Muscle layer of duodenum (tissue), 2 donors: ENCODE measurements around the gene FARP1.

Experiments
- H3K27ac ChIP-seq: one replicate; pipeline ENCODE4 v1.7.0; 2013; ENCODE audit warnings: mild to moderate bottlenecking, low read length
- H3K27me3 ChIP-seq: one replicate; pipeline ENCODE4 v1.7.0; 2013; ENCODE audit warnings: low read depth, mild to moderate bottlenecking, control low read depth, low read length
- H3K36me3 ChIP-seq, 2 donors: one replicate each; pipeline ENCODE4 v1.7.0; 2013; ENCODE audit warnings: low read length in 2 of 2, control low read depth in 1 of 2, mild to moderate bottlenecking in 1 of 2; ENCODE audit not compliant: insufficient read depth in 2 of 2, control insufficient read depth in 1 of 2
- H3K4me1 ChIP-seq, 2 donors: one replicate each; pipeline ENCODE4 v1.7.0; 2013; ENCODE audit warnings: low read length in 2 of 2, mild to moderate bottlenecking in 2 of 2, control low read depth in 1 of 2, moderate library complexity in 1 of 2; ENCODE audit not compliant: insufficient read depth in 2 of 2, control insufficient read depth in 1 of 2
- H3K4me3 ChIP-seq, 2 donors: one replicate each; pipeline ENCODE4 v1.7.0; 2013; ENCODE audit warnings: low read length in 2 of 2, low read depth in 1 of 2, mild to moderate bottlenecking in 1 of 2
- H3K9me3 ChIP-seq, 2 donors: one replicate each; pipeline ENCODE4 v1.7.0; 2013; ENCODE audit warnings: low read length in 2 of 2, control low read depth in 1 of 2, mild to moderate bottlenecking in 1 of 2; ENCODE audit not compliant: control insufficient read depth in 1 of 2
- donor health status: healthy.

FARP1 gene

DNA sequence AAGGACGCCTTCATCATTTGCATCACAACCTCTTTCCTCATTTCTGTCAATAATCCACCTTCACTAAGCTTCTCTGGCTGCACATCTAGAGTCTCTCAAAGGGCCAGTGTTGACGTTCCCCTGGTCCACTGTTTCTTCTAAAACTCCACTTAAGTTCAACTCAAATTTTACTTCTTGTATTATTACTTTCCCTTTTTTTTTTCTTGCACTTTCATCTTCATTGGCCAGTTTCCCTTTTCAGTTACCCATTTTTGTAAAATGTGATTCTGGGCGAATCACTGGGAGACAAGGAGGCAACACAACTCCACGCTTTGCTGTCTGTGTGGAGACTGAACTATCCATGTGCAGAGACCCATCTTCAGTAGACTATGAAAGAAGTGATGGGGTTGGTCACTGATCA is 162.8 kb downstream of the FARP1 start:
- Histone ChIP-seq H3K9me3 (no peaks in the 10 kb centered on the region), H3K4me1 (peaks cover 8 to 14% of the 10 kb centered on the region in 2 donors), H3K4me3 (no peak overlapping the region), H3K27me3 (no peaks in the 10 kb centered on the region), H3K27ac (no peak overlapping the region), H3K36me3 (no peaks in the 10 kb centered on the region)

DNA sequence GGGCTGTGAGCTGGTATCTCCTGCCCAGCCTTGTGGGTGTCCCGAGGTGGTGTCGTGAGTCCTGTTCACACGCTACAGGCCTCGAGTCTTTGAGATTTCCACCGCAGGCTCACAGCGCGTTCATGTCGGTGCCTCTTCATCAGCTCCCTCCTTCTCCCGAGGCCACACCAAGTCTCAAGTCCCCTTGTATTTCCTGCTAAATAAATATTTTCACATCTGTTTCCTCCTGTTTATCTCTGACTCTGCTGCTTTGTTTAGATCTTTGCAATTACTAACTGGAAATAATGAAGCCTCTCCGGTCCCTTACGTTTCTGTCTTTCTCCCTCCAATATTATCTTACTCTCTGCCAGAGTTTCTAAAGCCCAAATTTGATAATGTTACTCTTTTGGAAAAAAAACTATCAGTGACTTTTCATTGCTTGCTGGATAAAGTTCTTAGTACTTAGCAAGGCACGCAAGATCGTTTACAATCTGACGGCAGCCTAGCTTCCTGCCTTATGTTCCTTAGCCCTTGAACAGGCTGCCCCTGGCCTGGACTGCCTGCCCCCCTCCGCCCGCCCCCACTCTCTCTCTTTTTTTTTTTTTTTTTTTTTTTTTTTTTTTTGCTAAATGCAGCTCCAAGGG is 164.7 kb downstream of the FARP1 start:
- Histone ChIP-seq H3K4me3 (no peak overlapping the region), H3K36me3 (no peaks in the 10 kb centered on the region), H3K4me1 (peaks cover 3 to 10% of the 10 kb centered on the region in 2 donors), H3K9me3 (no peaks in the 10 kb centered on the region), H3K27me3 (no peaks in the 10 kb centered on the region), H3K27ac (peak overlapping the region; percentile 41)

DNA sequence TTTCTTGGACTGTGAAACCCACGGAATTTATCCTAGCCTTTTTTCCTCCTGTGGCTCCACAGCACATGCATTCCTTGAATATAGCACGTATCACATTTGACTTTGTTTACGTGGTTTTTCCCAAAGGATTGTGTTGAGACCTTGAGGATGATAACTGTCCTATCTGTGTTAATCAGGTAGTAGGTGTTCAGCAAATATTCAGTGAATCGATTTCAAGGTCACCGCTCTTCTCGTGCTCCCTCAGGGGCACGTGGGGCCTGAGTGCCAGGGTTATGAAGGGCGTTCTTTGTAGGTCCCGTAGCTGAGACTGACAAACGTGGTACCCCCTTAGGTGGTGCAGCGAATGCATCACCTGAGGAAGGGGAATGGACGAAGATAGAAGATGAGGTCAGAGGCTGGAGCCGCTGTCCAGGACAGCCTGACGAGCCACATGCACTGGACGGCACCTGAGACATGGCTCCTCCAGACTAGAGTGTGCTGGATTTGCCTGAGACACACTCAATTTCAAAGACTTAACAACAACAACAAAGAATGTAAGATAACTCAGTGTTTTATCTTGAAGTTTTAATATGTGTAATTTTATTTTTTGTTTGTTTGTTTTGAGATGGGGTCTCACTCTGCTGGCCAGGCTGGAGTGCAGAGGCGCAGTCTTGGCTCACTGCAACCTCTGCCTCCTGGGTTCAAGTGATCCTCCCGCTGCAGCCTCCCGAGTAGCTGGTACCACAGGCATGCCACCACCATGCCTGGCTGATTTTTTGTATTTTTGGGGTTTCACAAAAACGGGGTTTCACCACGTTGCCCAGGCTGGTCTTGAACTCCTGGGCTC is 165.4 kb downstream of the FARP1 start:
- H3K36me3 ChIP-seq = no peaks in the 10 kb centered on the region
- no peaks in the 10 kb centered on the region for H3K27me3 ChIP-seq
- H3K27ac ChIP-seq = peak overlapping the region; percentile 19
- no peak overlapping the region for H3K4me3 ChIP-seq
- H3K9me3 ChIP-seq = no peaks in the 10 kb centered on the region
- peaks cover 3 to 10% of the 10 kb centered on the region in 2 donors for H3K4me1 ChIP-seq

DNA sequence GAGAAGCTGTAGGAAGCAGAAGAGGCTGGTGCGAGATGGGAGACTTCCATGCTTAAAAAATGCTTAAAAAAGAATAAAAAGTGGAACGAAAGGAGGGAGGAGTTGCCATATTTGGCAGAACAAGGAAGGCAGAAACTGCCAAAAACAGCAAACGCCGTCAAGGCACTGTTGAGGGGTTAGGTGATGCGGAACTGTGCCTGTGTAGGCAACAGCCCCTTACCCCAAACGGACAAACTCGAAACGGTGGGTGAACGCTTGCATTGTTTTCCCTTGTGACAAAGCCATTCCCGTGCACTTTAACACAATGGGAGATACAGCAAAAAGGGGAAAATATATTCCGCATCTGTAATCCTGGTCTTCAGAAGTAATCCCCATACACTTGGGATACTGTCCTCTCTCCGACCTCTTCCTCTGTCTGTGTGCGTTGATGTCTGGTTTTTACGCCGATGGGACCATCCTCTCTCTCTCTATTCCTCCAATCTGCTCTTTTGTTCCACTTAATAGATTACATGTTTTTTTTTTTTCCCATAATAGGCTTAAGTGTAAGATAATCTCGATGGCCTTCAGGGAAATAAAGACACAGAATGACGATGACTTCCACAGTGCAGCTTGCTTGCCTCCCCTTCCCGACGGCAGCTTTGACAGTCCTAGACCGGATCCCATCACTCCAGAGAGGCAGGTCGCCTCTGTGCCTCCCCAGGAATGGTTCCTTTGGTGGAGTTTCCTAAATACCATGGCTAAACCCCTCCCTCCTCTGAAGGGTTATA is 166.9 kb downstream of the FARP1 start:
- Histone ChIP-seq H3K4me1 (peaks cover 3 to 10% of the 10 kb centered on the region in 2 donors), H3K9me3 (no peaks in the 10 kb centered on the region), H3K4me3 (no peak overlapping the region), H3K27me3 (no peaks in the 10 kb centered on the region), H3K36me3 (no peaks in the 10 kb centered on the region), H3K27ac (no peak overlapping the region)

DNA sequence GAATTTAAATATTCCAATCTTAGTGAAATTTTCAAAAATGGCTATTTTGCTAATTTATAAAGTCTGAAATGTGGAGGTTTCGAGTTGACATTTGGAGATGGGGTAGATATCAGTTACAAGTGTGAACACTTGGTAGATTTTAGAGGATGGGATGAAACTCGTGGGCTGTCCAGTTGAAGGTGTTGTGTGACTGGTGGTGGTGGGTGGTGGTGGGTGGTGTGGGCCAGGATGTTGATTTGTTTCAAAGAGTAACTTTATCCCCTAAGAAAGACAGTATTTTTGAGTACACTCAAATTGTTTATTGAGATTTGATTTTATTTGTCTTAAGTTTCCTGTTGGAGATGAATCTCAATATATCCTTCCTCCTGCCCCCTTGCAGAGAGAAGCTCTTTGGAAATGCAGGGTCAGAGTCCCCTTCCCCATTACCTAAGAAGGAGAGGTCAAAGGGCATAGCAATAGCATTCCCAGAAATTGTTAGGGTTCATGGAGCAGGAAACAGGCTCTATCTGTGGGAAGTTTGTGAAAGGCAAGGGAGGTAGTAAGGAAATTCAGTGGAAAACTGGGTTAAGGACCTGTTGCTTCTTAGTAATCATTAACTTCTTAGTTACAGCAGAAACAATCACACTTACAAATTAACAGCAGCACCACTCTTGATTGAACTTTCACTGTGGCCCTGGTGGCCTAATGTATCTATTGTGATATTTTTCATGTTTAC is 167.7 kb downstream of the FARP1 start:
- Histone ChIP-seq H3K36me3 (no peaks in the 10 kb centered on the region), H3K27me3 (no peaks in the 10 kb centered on the region), H3K27ac (no peak overlapping the region), H3K9me3 (no peaks in the 10 kb centered on the region), H3K4me1 (peaks cover 3 to 10% of the 10 kb centered on the region in 2 donors), H3K4me3 (no peak overlapping the region)

DNA sequence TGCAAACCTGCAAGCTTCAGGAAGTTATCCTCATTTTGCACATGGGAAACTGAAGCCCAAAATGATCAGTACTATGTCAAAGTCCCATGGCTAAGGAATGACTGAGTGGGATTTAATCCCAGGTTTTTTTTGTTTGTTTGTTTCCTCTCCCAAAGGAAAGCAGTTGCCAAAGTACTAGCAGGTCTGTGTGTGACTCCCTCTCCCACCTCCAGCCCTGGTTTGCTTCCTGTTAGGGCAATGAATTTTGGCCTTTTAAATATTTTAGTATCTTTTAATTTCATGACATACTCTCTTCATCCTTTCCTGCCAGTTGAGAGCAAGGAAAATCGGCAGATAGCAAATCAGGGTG is 168.3 kb downstream of the FARP1 start:
- Histone ChIP-seq H3K27ac (no peak overlapping the region), H3K4me1 (peaks cover 3 to 10% of the 10 kb centered on the region in 2 donors), H3K9me3 (no peaks in the 10 kb centered on the region)

DNA sequence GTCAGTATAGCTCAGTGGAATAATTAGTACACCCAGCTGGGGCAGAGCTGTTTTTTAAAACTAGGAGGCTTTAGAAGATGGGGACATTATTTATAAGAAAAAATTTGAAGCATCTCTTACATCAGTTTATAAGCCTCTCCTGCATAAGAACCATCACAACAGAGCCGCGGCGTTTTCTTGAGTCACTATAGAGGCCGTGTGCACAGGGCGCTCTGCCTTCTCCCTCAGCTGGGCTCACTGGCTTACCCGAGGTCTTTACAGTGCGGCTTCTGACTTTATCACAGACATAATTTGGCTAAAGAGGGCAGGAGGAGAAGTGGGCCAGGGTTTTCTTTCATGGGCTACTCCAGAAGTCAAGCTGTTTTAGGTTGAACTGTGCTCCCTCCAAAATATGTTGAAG is 169.7 kb downstream of the FARP1 start:
- H3K4me1 ChIP-seq = peaks cover 3 to 7% of the 10 kb centered on the region in 2 donors
- no peaks in the 10 kb centered on the region for H3K36me3 ChIP-seq
- H3K27me3 ChIP-seq = no peaks in the 10 kb centered on the region
- no peaks in the 10 kb centered on the region for H3K9me3 ChIP-seq
- no peak overlapping the region for H3K27ac ChIP-seq
- H3K4me3 ChIP-seq = no peak overlapping the region

More for the DNA sequence above, 168.3 kb downstream of the FARP1 start:
- no peaks in the 10 kb centered on the region for H3K36me3 ChIP-seq
- H3K4me3 ChIP-seq = no peak overlapping the region
- no peaks in the 10 kb centered on the region for H3K27me3 ChIP-seq

DNA sequence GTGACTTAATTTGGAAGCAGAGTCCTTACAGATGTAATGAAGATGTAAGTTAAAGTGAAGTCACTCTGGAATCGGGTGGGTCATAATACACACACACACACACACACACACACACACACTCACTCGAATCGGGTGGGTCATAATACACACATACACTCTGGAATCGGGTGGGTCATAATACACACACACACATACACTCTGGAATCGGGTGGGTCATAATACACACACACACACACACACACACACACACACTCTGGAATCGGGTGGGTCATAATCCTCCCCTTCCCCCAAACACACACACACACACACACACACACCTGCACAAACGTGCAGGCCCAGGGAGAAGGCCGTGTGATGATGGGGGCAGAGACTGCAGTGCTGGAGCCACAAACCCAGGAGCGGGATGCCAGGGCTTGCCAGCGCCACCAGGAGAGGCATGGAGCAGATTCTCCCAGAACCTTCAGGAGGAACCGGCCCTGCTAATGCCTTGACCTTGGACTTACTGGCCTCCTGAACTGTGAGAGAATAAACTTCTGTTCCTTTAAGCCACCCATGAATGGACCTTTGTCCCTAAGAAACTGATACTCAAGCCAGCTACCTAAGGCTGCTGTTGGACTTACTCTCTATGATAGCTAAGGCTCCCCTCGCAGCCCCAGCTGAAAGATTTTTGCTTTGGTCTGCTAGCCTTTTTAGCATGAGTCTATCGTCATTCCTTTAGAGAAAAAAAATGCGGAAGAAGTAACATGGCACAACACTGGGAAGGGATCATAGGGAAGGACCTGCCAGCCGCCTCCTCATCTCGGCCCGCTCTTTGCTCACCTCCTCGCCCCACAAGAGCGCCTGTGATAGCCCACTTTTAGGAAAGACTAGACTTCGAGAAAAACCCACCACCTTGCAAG is 170.4 kb downstream of the FARP1 start:
- H3K9me3 ChIP-seq = no peaks in the 10 kb centered on the region
- H3K27ac ChIP-seq = no peak overlapping the region
- no peaks in the 10 kb centered on the region for H3K27me3 ChIP-seq
- peak overlapping the region in 1 of 2 donors; percentile 12 for H3K4me3 ChIP-seq
- no peaks in the 10 kb centered on the region for H3K36me3 ChIP-seq
- H3K4me1 ChIP-seq = peaks cover 0 to under 1% of the 10 kb centered on the region in 2 donors

DNA sequence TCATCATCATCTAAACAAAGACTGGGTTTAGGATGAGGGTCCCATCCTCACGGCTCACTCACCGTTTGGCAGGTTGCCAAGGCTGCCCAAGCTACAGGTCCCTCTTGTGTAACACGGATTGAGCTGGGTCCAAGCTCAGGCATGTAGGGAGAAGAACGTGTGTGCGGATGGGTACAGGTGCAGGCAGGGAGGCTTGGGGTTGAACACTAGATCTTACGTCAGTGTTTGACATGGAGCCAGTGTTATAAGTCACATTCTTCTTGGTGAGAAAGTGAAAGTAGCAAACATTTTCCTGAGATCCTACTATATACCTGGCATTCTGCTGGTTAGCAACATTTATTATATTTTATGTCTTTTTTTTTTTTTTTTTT is 171.0 kb downstream of the FARP1 start:
- Histone ChIP-seq H3K4me3 (peak overlapping the region in 1 of 2 donors; percentile 12), H3K27ac (no peak overlapping the region), H3K27me3 (no peaks in the 10 kb centered on the region), H3K36me3 (no peaks in the 10 kb centered on the region), H3K9me3 (no peaks in the 10 kb centered on the region), H3K4me1 (no peaks in the 10 kb centered on the region)

DNA sequence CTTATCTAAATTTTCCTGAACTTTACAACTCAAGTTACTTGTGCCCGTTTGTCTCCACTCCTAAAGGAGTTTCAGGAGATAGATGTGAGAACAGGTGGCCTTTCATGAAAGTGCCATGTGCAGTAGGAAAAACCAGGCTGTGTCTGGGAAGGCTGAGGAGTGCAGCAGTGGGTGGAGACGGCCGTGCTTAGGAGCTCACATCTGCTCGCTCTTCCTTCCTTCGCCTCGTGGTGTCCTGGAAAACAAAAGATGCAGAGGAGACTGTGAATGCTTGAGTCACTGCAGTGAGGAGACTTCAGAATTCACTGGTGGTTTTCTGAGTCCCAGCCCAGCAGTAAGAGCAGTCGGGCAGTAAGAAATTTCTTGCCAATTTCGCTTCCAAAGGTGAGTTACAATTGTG is 172.6 kb downstream of the FARP1 start:
- Histone ChIP-seq H3K4me1 (no peaks in the 10 kb centered on the region), H3K27me3 (no peaks in the 10 kb centered on the region), H3K36me3 (no peaks in the 10 kb centered on the region), H3K4me3 (no peak overlapping the region), H3K9me3 (no peaks in the 10 kb centered on the region), H3K27ac (no peak overlapping the region)
